BE2C (cell line): ENCODE data around the gene CIP2A.

Source experiments
- DNase-seq: peaks from one replicate; pipeline ENCODE4 v3.0.0-alpha.2; 2020
- H3K27me3 ChIP-seq: fragments of 250-450 bp; sonication (Bioruptor Pico); 2 replicates; pipeline ENCODE4 v1.5.1; 2020; ENCODE audit warnings: mild to moderate bottlenecking
- H3K36me3 ChIP-seq: fragments of 250-450 bp; sonication (Bioruptor Pico); 2 replicates; pipeline ENCODE4 v1.5.1; 2020; ENCODE audit warnings: mild to moderate bottlenecking
- H3K4me1 ChIP-seq: fragments of 250-450 bp; sonication (Bioruptor Pico); 2 replicates; pipeline ENCODE4 v1.5.1; 2020
- H3K4me3 ChIP-seq: 2 replicates; pipeline ENCODE4 v1.5.1; 2011; ENCODE audit warnings: low read depth, low read length
- H3K9me3 ChIP-seq: fragments of 250-450 bp; sonication (Bioruptor Pico); 2 replicates; pipeline ENCODE4 v1.5.1; 2020
- TF ChIP-seq, protein P1 (sequence below): IDR thresholded peaks from 2 replicates; pipeline ENCODE4 v1.5.1; 2012; ENCODE audit warnings: mild to moderate bottlenecking, low read depth, low read length

The CIP2A gene

DNA sequence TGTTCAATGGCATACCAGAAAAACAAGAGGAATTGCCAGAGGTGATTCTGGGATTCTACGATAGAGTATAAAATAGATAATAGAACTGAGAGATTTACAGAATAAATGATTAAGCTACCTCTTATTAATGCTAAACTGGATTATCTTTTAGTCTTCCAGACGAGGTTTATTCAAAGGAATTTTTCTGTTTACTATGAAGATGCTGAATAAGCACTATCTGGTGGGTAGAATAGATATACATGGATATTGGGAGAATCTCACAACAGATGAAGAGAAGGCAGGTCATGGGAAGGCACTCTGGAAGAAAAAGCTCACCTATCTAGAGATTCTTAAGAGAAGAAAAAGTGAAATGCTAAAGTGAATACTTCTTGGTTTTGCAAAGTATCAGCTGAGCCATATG lies 11.2 kb downstream of the CIP2A start:
- H3K36me3 ChIP-seq: peaks cover 44% of the 10 kb centered on the region
- TF ChIP-seq, protein P1, sequence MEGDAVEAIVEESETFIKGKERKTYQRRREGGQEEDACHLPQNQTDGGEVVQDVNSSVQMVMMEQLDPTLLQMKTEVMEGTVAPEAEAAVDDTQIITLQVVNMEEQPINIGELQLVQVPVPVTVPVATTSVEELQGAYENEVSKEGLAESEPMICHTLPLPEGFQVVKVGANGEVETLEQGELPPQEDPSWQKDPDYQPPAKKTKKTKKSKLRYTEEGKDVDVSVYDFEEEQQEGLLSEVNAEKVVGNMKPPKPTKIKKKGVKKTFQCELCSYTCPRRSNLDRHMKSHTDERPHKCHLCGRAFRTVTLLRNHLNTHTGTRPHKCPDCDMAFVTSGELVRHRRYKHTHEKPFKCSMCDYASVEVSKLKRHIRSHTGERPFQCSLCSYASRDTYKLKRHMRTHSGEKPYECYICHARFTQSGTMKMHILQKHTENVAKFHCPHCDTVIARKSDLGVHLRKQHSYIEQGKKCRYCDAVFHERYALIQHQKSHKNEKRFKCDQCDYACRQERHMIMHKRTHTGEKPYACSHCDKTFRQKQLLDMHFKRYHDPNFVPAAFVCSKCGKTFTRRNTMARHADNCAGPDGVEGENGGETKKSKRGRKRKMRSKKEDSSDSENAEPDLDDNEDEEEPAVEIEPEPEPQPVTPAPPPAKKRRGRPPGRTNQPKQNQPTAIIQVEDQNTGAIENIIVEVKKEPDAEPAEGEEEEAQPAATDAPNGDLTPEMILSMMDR: no peak

DNA sequence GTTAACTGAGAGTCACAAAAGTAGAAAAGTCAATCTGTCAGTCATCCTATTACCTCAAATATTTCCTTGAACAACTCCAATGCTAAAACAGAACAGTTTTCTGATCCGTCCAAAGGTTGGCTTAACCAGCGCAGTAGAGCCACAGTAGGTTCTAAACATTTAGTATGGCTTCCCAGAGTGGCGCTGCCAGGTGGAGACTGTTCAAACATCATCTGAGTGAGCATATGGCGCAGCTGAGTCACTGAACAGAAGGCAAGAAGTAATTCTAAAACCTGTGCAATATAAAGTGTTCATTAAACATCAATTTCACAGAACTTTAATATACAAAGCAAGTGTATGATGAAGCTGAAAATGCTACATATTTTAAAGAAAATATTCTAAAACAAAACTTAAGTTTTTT lies 19.9 kb downstream of the CIP2A start:
- H3K27me3 ChIP-seq: no peaks in the 10 kb centered on the region
- TF ChIP-seq, protein P1: no peak
- peaks cover 22% of the 10 kb centered on the region for H3K36me3 ChIP-seq
- no peaks in the 10 kb centered on the region for H3K4me1 ChIP-seq
- no peak for DNase-seq
- H3K9me3 ChIP-seq: no peaks in the 10 kb centered on the region
- no peak overlapping the region for H3K4me3 ChIP-seq

More for the DNA sequence above, 11.2 kb downstream of the CIP2A start:
- DNase-seq: no peak
- Histone ChIP-seq H3K9me3 (no peaks in the 10 kb centered on the region), H3K4me1 (no peaks in the 10 kb centered on the region), H3K27me3 (no peaks in the 10 kb centered on the region), H3K4me3 (no peak overlapping the region)

DNA sequence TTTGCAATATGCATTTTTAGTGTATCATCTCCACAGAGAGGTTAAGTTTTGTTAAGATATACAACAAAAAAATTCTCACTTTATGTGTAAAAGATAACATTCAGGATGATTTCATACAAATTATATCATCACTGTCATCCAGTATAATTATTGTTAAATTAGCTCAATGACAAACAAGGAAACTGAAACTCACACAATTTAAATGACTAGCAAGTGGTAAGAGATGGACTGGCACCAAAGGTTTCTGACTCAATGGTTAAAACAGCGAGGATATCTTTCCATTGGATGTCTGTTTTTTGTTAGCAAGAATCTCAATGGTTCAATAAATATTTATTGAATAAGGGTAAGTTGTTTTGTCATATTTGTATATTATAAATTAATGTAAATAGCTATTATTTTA lies 22.6 kb downstream of the CIP2A start:
- Histone ChIP-seq H3K9me3 (no peaks in the 10 kb centered on the region), H3K4me1 (no peaks in the 10 kb centered on the region), H3K36me3 (peaks cover 23% of the 10 kb centered on the region), H3K27me3 (no peaks in the 10 kb centered on the region), H3K4me3 (no peak overlapping the region)
- TF ChIP-seq, protein P1: no peak
- no peak for DNase-seq

GRCh38 chr3:108565506-108565905 lies 23.7 kb downstream of the CIP2A start:
- TF ChIP-seq, protein P1: no peak
- no peaks in the 10 kb centered on the region for H3K4me1 ChIP-seq
- peaks cover 29% of the 10 kb centered on the region for H3K36me3 ChIP-seq
- no peaks in the 10 kb centered on the region for H3K27me3 ChIP-seq
- DNase-seq: no peak
- H3K4me3 ChIP-seq: no peak overlapping the region
- no peaks in the 10 kb centered on the region for H3K9me3 ChIP-seq

GRCh38 chr3:108564564-108564963 lies 24.7 kb downstream of the CIP2A start:
- no peak for DNase-seq
- TF ChIP-seq, protein P1: no peak
- H3K4me3 ChIP-seq: no peak overlapping the region
- no peaks in the 10 kb centered on the region for H3K4me1 ChIP-seq
- H3K9me3 ChIP-seq: no peaks in the 10 kb centered on the region
- peaks cover 35% of the 10 kb centered on the region for H3K36me3 ChIP-seq
- no peaks in the 10 kb centered on the region for H3K27me3 ChIP-seq

DNA sequence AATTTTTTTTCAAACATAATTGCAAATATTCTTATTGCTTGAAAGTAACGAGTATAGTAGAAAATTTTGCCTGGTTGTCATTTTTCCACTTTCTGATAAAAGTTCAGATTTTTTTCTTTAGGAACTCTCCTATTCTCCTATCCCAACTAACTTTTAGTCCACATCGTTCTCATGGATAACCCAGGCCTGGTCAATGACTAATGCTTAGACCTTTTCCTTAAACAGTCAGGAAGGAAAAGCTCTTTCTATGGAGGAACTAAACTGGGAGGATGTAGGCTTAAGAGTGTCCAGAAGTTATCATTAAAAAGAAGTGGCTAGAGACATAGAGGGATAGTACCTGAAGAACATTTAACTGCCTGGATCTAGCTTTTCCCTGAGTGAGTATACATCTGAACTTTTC lies 26.7 kb downstream of the CIP2A start:
- Histone ChIP-seq H3K36me3 (peaks cover 44% of the 10 kb centered on the region), H3K4me3 (no peak overlapping the region), H3K9me3 (no peaks in the 10 kb centered on the region), H3K4me1 (no peaks in the 10 kb centered on the region), H3K27me3 (no peaks in the 10 kb centered on the region)
- TF ChIP-seq, protein P1: no peak
- DNase-seq: no peak
